HG03442 (cell line): ENCODE results near the gene PCDHB11.
"Not testable (repeated sequence)": the region's sequence is repeated elsewhere in the genome, so short reads cannot be mapped to it uniquely, and the experiment has no call there.

Experiments
- ATAC-seq: cut with Tn5 transposase; IDR thresholded peaks from one replicate; pipeline ENCODE4 v1.9.1; 2021; ENCODE audit warnings: mild to moderate bottlenecking, moderate library complexity; ENCODE audit not compliant: unreplicated experiment

Gene PCDHB11

DNA sequence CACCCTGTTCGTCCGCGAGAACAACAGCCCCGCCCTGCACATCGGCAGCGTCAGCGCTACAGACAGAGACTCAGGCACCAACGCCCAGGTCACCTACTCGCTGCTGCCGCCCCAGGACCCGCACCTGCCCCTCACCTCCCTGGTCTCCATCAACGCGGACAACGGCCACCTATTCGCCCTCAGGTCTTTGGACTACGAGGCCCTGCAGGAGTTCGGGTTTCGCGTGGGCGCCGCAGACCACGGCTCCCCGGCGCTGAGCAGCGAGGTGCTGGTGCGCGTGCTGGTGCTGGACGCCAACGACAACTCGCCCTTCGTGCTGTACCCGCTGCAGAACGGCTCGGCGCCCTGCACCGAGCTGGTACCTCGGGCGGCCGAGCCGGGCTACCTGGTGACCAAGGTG lies 36.5 kb downstream of the PCDHB11 start:
- ATAC-seq, result not testable (repeated sequence)

DNA sequence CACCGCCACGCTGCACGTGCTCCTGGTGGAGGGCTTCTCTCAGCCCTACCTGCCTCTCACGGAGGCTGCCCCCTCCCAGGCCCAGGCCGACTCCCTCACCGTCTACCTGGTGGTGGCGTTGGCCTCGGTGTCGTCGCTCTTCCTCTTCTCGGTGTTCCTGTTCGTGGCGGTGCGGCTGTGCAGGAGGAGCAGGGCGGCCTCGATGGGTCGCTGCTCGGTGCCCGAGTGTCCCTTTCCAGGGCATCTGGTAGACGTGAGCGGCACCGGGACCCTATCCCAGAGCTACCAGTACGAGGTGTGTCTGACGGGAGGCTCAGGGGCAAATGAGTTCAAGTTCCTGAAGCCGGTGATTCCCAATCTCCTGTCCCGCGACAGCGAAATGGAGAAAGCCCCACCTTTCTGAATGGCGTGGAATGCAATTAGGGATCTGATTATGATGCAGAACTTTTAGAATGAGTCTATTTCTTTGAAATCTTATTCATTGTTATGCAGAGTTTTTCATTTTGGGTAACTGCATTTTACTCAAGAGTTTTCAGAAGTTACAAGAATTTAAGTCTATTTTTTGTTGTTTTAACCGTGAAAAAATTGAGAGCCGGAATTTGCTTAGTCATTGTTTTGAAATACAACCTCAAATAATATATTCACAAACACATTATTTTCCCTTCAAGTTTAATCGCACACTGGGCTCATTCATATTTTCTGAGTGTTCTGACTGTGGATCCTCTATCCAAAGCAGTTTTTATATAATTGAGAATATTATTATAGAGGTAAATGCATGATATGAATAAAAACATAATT lies 37.3 kb downstream of the PCDHB11 start:
- ATAC-seq, result no peak

DNA sequence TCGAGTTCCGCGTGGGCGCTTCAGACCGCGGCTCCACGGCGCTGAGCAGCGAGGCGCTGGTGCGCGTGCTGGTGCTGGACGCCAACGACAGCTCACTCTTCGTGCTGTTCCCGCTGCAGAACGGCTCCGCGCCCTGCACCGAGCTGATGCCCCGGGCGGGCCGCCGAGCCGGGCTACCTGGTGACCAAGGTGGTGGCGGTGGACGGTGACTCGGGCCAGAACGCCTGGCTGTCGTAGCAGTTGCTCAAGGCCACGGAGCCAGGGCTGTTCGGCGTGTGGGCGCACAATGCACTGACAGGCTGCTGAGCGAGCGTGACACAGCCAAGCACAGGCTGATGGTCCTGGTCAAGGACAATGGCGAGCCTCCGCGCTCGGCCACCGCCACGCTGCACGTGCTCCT lies 42.1 kb downstream of the PCDHB11 start:
- ATAC-seq, result no peak

DNA sequence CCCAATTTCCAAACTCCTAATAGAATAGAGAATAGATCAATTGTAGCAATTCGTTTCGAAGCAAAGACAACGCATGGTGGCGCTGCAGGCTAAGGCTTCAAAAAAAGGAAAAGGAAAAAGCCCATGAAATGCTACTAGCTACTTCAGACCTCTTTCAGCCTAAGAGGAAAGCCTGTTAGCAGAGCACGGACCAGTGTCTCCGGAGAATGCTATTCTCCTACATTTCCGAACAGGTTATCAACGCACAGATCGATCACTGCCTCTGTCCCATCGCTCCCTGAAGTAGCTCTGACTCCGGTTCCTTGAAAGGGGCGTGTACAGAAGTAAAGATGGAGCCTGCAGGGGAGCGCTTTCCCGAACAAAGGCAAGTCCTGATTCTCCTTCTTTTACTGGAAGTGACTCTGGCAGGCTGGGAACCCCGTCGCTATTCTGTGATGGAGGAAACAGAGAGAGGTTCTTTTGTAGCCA lies 45.9 kb downstream of the PCDHB11 start, which contains the start of gene PCDHB15:
Gene PCDHB15 (plus strand): TSS at position 146 of the 468 bp plus-strand sequence. CDS start 184 bp downstream, at position 330.
- no peak for ATAC-seq

DNA sequence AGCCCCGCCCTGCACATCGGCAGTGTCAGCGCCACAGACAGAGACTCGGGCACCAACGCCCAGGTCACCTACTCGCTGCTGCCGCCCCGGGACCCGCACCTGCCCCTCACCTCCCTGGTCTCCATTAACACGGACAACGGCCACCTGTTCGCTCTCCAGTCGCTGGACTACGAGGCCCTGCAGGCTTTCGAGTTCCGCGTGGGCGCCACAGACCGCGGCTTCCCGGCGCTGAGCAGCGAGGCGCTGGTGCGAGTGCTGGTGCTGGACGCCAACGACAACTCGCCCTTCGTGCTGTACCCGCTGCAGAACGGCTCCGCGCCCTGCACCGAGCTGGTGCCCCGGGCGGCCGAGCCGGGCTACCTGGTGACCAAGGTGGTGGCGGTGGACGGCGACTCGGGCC lies 47.5 kb downstream of the PCDHB11 start:
- not testable (repeated sequence) for ATAC-seq

DNA sequence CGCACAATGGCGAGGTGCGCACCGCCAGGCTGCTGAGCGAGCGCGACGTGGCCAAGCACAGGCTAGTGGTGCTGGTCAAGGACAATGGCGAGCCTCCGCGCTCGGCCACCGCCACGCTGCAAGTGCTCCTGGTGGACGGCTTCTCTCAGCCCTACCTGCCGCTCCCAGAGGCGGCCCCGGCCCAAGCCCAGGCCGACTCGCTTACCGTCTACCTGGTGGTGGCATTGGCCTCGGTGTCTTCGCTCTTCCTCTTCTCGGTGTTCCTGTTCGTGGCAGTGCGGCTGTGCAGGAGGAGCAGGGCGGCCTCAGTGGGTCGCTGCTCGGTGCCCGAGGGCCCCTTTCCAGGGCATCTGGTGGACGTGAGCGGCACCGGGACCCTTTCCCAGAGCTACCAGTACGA lies 48.0 kb downstream of the PCDHB11 start:
- not testable (repeated sequence) for ATAC-seq

DNA sequence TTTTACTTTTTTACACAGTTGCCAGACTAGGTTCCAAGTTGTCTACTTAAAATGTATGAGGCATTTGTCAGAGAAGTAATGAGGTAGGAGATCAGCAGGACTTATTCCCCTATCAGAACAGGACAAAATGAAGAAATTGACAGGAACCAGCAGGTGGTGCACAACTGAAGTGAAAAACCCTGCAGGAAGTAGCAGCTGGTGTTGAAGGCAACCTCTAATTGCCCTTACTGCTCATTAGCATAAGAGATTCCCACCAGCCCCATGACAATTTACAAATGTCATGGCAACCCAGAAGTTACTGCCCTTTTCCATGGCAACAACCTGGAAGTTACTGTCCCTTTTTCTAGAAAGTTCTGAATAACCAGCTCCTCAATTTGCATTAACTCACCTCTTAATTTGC lies 51.1 kb downstream of the PCDHB11 start:
- ATAC-seq, result no peak
